Measurements from ENCODE around the gene RSPH1. TPM values are rescaled to one million over a fixed set of nuclear protein-coding genes. Genes with fewer than 3 reads are reported as not detected.

RSPH1 gene
- total RNA-seq, 4 donors from 2014 or later = 0.50 to 0.78 (median 0.57) TPM; not detected in 1

DNA sequence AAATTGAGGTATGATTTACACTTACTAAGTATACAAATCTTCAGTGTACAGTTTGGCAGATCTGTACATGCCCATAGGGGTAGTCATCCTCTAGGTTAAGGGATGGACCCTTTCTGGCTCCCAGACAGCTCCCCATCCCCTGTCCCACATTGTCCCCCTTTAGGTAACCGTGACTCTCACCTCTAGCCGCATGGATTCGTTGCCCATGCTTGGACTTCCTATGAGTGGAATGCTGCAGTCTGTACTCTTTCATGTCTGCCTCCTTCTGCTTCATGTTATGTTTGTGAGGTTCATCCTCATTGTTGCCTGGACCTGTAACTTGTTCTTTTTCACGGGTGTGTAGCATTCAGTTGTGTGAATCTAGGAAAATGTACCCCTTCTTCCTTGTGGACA is 37.9 kb upstream of the RSPH1 start:
- no peaks in the 10 kb centered on the region for H3K27me3 ChIP-seq
- H3K9me3 ChIP-seq = no peaks in the 10 kb centered on the region
- intact Hi-C loops (cut with DNase I) = no loop called here
- TF ChIP-seq, protein P1, sequence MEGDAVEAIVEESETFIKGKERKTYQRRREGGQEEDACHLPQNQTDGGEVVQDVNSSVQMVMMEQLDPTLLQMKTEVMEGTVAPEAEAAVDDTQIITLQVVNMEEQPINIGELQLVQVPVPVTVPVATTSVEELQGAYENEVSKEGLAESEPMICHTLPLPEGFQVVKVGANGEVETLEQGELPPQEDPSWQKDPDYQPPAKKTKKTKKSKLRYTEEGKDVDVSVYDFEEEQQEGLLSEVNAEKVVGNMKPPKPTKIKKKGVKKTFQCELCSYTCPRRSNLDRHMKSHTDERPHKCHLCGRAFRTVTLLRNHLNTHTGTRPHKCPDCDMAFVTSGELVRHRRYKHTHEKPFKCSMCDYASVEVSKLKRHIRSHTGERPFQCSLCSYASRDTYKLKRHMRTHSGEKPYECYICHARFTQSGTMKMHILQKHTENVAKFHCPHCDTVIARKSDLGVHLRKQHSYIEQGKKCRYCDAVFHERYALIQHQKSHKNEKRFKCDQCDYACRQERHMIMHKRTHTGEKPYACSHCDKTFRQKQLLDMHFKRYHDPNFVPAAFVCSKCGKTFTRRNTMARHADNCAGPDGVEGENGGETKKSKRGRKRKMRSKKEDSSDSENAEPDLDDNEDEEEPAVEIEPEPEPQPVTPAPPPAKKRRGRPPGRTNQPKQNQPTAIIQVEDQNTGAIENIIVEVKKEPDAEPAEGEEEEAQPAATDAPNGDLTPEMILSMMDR (IDR thresholded peaks at IDR 0.05) = no peak
- no peak for TF ChIP-seq POLR2A (IDR thresholded peaks at IDR 0.05; ENCODE audit: low read depth)
- no peak for TF ChIP-seq EP300 (IDR thresholded peaks at IDR 0.05)
- TF ChIP-seq POLR2AphosphoS5 (IDR thresholded peaks at IDR 0.05) = no peak
- peaks cover 11 to 20% (median 15%) of the 10 kb centered on the region in 4 donors for H3K4me1 ChIP-seq
- no peak for DNase-seq (ENCODE audit: extremely low spot score)
- no peak overlapping the region for H3K27ac ChIP-seq (replicated peaks in 1 of 4)
- H3K36me3 ChIP-seq = peaks cover 0 to 26% (median 15%) of the 10 kb centered on the region in 4 donors
- no peak overlapping the region for H3K4me3 ChIP-seq
- 85% methylated on average over 4 of the region's 4 CpGs for WGBS

DNA sequence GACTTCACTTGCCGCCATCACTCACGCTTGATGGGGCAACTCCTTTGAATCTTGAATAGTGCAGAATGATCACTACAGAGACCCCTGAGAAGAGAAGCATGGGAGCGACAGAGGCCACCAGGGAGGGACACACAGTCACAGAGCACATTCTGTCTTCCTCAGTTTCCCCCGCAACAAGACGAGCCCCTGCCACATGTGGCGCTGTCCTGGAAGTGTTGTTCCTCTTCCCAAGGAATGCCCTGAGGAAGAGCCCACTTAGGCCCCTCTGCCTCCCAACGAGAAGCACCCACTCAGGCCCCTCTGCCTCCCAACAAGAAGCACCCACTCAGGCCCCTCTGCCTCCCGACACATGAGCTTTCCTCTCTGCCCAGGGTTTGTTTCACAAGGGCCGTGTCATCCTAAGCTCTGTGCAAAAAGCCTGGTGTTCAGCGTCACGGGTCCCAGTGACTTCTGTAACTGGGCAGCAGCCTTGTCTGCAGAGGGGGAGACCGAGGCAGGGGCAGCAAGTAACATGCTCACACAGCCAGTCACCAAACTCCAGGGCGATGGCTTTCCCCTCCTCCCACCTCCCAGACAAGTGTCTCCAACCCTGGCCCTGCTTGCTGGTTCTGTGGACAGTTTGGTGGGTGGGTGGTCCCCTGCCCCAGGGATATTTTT is 37.4 kb upstream of the RSPH1 start:
- H3K27ac ChIP-seq (replicated peaks in 1 of 4) = no peak overlapping the region

DNA sequence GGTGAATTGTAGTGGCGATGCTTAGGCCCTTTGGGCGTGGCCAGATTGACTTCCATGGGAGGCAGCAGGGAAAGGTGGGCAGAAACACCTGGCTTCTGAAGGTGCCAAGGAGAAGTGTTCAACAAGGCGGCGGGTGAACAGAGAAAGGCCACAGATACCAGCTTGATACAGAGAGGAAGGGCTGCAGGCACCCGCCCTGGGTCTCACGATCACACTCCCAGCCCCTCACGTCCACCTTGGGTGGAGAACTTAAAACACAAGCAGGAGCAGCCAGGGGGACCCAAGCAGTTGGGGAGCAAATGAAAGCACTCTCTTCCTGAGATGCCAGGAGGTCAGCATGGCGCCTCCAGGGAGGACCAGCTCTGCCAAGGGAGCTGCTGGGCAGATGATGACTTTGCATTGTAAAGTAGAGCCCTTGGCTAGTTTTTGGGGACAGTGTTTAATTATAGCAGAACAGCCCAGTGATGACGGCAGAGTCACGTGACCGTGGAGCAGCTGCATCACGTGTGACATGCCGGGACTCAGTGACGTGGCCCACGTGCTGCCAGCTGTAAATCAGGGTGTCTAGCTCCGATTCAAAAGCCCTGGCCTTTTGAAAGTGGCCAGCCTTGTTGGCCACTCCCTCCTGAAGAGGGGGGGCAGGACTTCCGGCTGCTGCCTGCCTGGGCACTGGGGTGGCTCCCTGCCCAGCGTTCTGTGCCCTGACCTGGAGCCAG is 36.6 kb upstream of the RSPH1 start:
- intact Hi-C loops (cut with DNase I) = no loop called here

More for the DNA sequence above, 37.4 kb upstream of the RSPH1 start:
- no peaks in the 10 kb centered on the region for H3K27me3 ChIP-seq
- peaks cover 11 to 20% (median 16%) of the 10 kb centered on the region in 4 donors for H3K4me1 ChIP-seq
- H3K36me3 ChIP-seq = peaks cover 0 to 26% (median 15%) of the 10 kb centered on the region in 4 donors
- TF ChIP-seq POLR2A (IDR thresholded peaks at IDR 0.05; ENCODE audit: low read depth) (no peak), POLR2AphosphoS5 (IDR thresholded peaks at IDR 0.05) (no peak), EP300 (IDR thresholded peaks at IDR 0.05) (no peak)
- TF ChIP-seq, protein P1 (IDR thresholded peaks at IDR 0.05) = no peak
- WGBS = 91% methylated on average over 11 of the region's 13 CpGs
- no peak overlapping the region for H3K4me3 ChIP-seq
- DNase-seq (ENCODE audit: extremely low spot score) = no peak
- H3K9me3 ChIP-seq = no peaks in the 10 kb centered on the region
- intact Hi-C loops (cut with DNase I) = no loop called here

DNA sequence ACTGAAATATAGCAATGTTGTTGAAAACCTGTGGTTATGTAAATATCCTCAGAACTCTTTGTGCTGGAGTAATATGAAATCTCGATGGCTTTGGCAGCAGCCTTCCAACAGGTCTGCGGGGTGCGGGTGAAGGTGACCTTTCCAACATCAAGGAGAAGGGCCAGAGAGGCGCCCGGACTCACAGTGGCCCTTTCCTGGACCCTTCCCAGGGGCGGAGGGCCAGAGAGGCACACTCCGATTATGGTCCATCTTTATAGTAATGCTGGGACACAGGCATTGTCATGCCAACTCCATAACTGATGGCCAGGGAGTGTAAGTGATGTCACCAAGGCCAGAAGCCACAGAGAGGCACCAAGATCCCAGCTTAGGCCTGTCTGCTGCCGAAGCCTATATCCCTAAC is 35.7 kb upstream of the RSPH1 start:
- Histone ChIP-seq H3K36me3 (peaks cover 0 to 26% (median 12%) of the 10 kb centered on the region in 4 donors), H3K4me3 (no peak overlapping the region), H3K27me3 (no peaks in the 10 kb centered on the region), H3K27ac (replicated peaks in 1 of 4) (no peak overlapping the region), H3K4me1 (peaks cover 11 to 23% (median 21%) of the 10 kb centered on the region in 4 donors), H3K9me3 (no peaks in the 10 kb centered on the region)
- intact Hi-C loops (cut with DNase I) = no loop called here
- TF ChIP-seq, protein P1 (IDR thresholded peaks at IDR 0.05) = no peak
- TF ChIP-seq POLR2AphosphoS5 (IDR thresholded peaks at IDR 0.05) = no peak
- no peak for TF ChIP-seq EP300 (IDR thresholded peaks at IDR 0.05)
- TF ChIP-seq POLR2A (IDR thresholded peaks at IDR 0.05; ENCODE audit: low read depth) = no peak
- WGBS = 77% methylated on average over 8 of the region's 8 CpGs
- DNase-seq (ENCODE audit: extremely low spot score) = no peak

More for the DNA sequence above, 36.6 kb upstream of the RSPH1 start:
- H3K27me3 ChIP-seq = no peaks in the 10 kb centered on the region
- H3K36me3 ChIP-seq = peaks cover 0 to 26% (median 15%) of the 10 kb centered on the region in 4 donors
- no peak overlapping the region for H3K27ac ChIP-seq (replicated peaks in 1 of 4)
- TF ChIP-seq POLR2AphosphoS5 (IDR thresholded peaks at IDR 0.05) = peak; percentile 7 to 45
- TF ChIP-seq, protein P1 (IDR thresholded peaks at IDR 0.05) = no peak
- no peak for TF ChIP-seq EP300 (IDR thresholded peaks at IDR 0.05)
- no peak for TF ChIP-seq POLR2A (IDR thresholded peaks at IDR 0.05; ENCODE audit: low read depth)
- no peak overlapping the region for H3K4me3 ChIP-seq
- H3K9me3 ChIP-seq = no peaks in the 10 kb centered on the region
- H3K4me1 ChIP-seq = peaks cover 16 to 26% (median 19%) of the 10 kb centered on the region in 4 donors
- DNase-seq (ENCODE audit: extremely low spot score) = no peak
- 70% methylated on average over 16 of the region's 18 CpGs for WGBS
